HepG2 (cell line): ENCODE measurements around the gene ALG10B. TPM values are rescaled to one million over a fixed set of nuclear protein-coding genes. Genes with fewer than 3 reads are reported as not detected.

Experiments
- ATAC-seq: fragments of 200-7000 bp; cut with Tn5 transposase; 3 replicates; pipeline ENCODE4 v1.9.1; 2020; ENCODE audit warnings: mild to moderate bottlenecking, moderate library complexity
- BruUV-seq: library from RNA; stranded (reverse); fragments of 400-500 nt; replicated peaks from 2 replicates; lab custom pipeline; 2021; lab: Mats Ljungman, UMichigan
- CTCF ChIA-PET: fragments of 300-600 bp; formaldehyde crosslinking; extraction: SDS; loops from one replicate; lab custom pipeline; 2021; ENCODE audit warnings: low total read pairs, inconsistent platforms, low intra/inter-chr PET ratio; lab: Yijun Ruan, JAX
- POLR2A ChIA-PET: fragments of 350-600 bp; sonication (Branson Sonifier 250); formaldehyde crosslinking; loops from one replicate; lab custom pipeline; 2020; ENCODE audit warnings: antibody characterized with exemption, inconsistent platforms; lab: Yijun Ruan, JAX
- DNase-seq: peaks from one replicate; pipeline ENCODE4 v3.0.0-alpha.2; 2015; ENCODE audit warnings: low spot score
- FAIRE-seq: peaks from 3 replicates; lab custom pipeline; 2011; peaks lifted over from hg19 to GRCh38; lab: Jason Lieb, UNC
- H2AFZ ChIP-seq: one replicate; pipeline ENCODE4 v1.6.1; 2011; ENCODE audit warnings: low read length, inconsistent platforms
- H3K27ac ChIP-seq: fragments of 300-600 bp; 3 replicates; pipeline ENCODE4 v1.8.0; 2011; ENCODE audit warnings: mixed run types, mild to moderate bottlenecking, mixed read lengths, low read length, inconsistent platforms; ENCODE audit not compliant: insufficient read depth; ENCODE audit errors: extremely low read length
- H3K27me3 ChIP-seq, 2 experiments: fragments of 200-600 bp in 1 of 2; 2 replicates in 1 of 2; 3 replicates in 1 of 2; pipeline versions ENCODE4 v1.6.0 to v1.8.0; 2011; ENCODE audit warnings: low read length in 2 of 2, mild to moderate bottlenecking in 2 of 2, moderate library complexity in 2 of 2, inconsistent platforms in 1 of 2; ENCODE audit not compliant: insufficient read depth in 2 of 2, control insufficient read depth in 1 of 2
- H3K36me3 ChIP-seq, 2 experiments: fragments of 200-600 bp in 1 of 2; replicated peaks in 1 of 2; 2 replicates in 1 of 2; 3 replicates in 1 of 2; pipeline versions ENCODE4 v1.5.1 to v1.8.0; 2011; ENCODE audit warnings: low read length in 2 of 2, inconsistent platforms in 1 of 2; ENCODE audit not compliant: insufficient read depth in 2 of 2, control insufficient read depth in 1 of 2
- H3K4me1 ChIP-seq: 2 replicates; pipeline ENCODE4 v1.5.1; 2012; ENCODE audit warnings: low read length, inconsistent platforms; ENCODE audit not compliant: insufficient read depth
- H3K4me2 ChIP-seq: 2 replicates; pipeline ENCODE4 v1.6.0; 2011; ENCODE audit warnings: low read depth, low read length, inconsistent platforms
- H3K4me3 ChIP-seq, 3 experiments: fragments of 200-600 bp in 1 of 3; sonication (generic), shearing (Covaris generic) in 1 of 3; replicated peaks in 1 of 3; 2 replicates each; pipeline ENCODE4 v1.5.1; 2011 to 2016; ENCODE audit warnings: low read length in 3 of 3, inconsistent platforms in 2 of 3, low read depth in 2 of 3, mild to moderate bottlenecking in 2 of 3, control low read depth in 1 of 3, mixed read lengths in 1 of 3; ENCODE audit not compliant: insufficient read depth in 1 of 3
- H3K79me2 ChIP-seq: one replicate; pipeline ENCODE4 v1.6.1; 2011; ENCODE audit warnings: low read length, inconsistent platforms; ENCODE audit not compliant: insufficient read depth
- H3K9ac ChIP-seq: 2 replicates; pipeline ENCODE4 v1.6.0; 2011; ENCODE audit warnings: mild to moderate bottlenecking, low read depth, low read length, inconsistent platforms; ENCODE audit not compliant: insufficient read depth
- H3K9me3 ChIP-seq: 2 replicates; pipeline ENCODE4 v1.5.1; 2012; ENCODE audit warnings: mild to moderate bottlenecking, low read length
- H4K20me1 ChIP-seq: 2 replicates; pipeline ENCODE4 v1.6.0; 2011; ENCODE audit warnings: inconsistent platforms, mild to moderate bottlenecking, low read length, moderate library complexity; ENCODE audit not compliant: insufficient read depth
- EZH2 ChIP-seq: conservative IDR thresholded peaks from 2 replicates; pipeline ENCODE4 v1.6.1; 2012; ENCODE audit warnings: mild to moderate bottlenecking, low read depth, low read length, moderate library complexity
- NFYB ChIP-seq: sonication (generic); formaldehyde crosslinking; IDR thresholded peaks from 2 replicates; pipeline ENCODE4 v1.4.0; 2020; ENCODE audit warnings: missing genetic modification reagents
- NR2F6 ChIP-seq, 2 experiments: IDR thresholded peaks; 2 replicates each; pipeline ENCODE4 v1.6.1; 2016; ENCODE audit warnings: antibody characterized with exemption in 1 of 2, mild to moderate bottlenecking in 1 of 2
- SSRP1 ChIP-seq: IDR thresholded peaks from 2 replicates; pipeline ENCODE4 v1.6.1; 2016; ENCODE audit warnings: control low read depth
- ZFX ChIP-seq: sonication (generic); formaldehyde crosslinking; IDR thresholded peaks from 2 replicates; pipeline ENCODE4 v1.4.0; 2020; ENCODE audit warnings: mild to moderate bottlenecking, low read depth, missing genetic modification reagents, moderate library complexity
- ZNF263 ChIP-seq: sonication (generic); formaldehyde crosslinking; IDR thresholded peaks from 2 replicates; pipeline ENCODE4 v1.4.0; 2020; ENCODE audit warnings: missing genetic modification reagents
- ZSCAN31 ChIP-seq: sonication (generic); formaldehyde crosslinking; IDR thresholded peaks from 2 replicates; pipeline ENCODE4 v1.5.0; 2020; ENCODE audit warnings: low read depth, mild to moderate bottlenecking, missing genetic modification reagents
- ZSCAN9 ChIP-seq: IDR thresholded peaks from 2 replicates; pipeline ENCODE4 v1.6.1; 2016; ENCODE audit warnings: borderline replicate concordance
- WGBS: methylation state at CpG from one replicate; pipeline ENCODE4 v1.1.6; 2017; ENCODE audit warnings: low lambda C conversion rate; 5-methylcytosine and 5-hydroxymethylcytosine counted together
- in situ Hi-C: cut with HindIII; loops from 2 replicates; pipeline ENCODE4 v1.10.0; 2017; ENCODE audit warnings: low pct_unique_long_range_greater_than_20kb; ENCODE audit not compliant: extremely low pct_ligation_motif_present
- intact Hi-C: fragments of 100-400 bp; cut with micrococcal nuclease; formaldehyde crosslinking; loops from one replicate; pipeline ENCODE4 v1.10.0; 2022; ENCODE audit not compliant: unreplicated experiment
- polyA plus RNA-seq, 8 experiments: library from polyadenylated mRNA; depleted of rRNA in 3 of 8; stranded (reverse) in 7 of 8; unstranded in 1 of 8; fragments of >200 nt; fragmentation: Illumina TruSeq in 4 of 8; extraction: Trizol in 4 of 8; gene quantifications; 2 replicates each; pipeline versions ENCODE4 v1.2.1 to v1.2.3, GENCODE V29; 2011 to 2016; ENCODE audit warnings: low read depth in 4 of 8, missing spikeins in 1 of 8, mixed read lengths in 1 of 8; ENCODE audit not compliant: insufficient read depth in 1 of 8
- total RNA-seq, 5 experiments: library from RNA; depleted of rRNA; stranded (reverse); fragments of >200 nt; fragmentation: Illumina TruSeq; extraction: Trizol; gene quantifications; 2 replicates each; pipeline ENCODE4 v1.2.3, GENCODE V29; 2016; ENCODE audit warnings: low read depth in 1 of 5
- TF ChIP-seq, protein P1 (sequence below): sonication (generic); formaldehyde crosslinking; IDR thresholded peaks from 2 replicates; pipeline ENCODE4 v1.4.0; 2020; ENCODE audit warnings: low read depth, missing genetic modification reagents
- TF ChIP-seq, protein P2 (sequence below): sonication (generic); formaldehyde crosslinking; IDR thresholded peaks from 2 replicates; pipeline ENCODE4 v1.5.0; 2020; ENCODE audit warnings: missing genetic modification reagents, mild to moderate bottlenecking, borderline replicate concordance

Gene ALG10B
- total and polyA plus RNA-seq, 2 of the 13 experiments (the other 11 are each of a cell fraction or from before 2014, with no cell fraction given) = 3.3 to 9.3 TPM

DNA sequence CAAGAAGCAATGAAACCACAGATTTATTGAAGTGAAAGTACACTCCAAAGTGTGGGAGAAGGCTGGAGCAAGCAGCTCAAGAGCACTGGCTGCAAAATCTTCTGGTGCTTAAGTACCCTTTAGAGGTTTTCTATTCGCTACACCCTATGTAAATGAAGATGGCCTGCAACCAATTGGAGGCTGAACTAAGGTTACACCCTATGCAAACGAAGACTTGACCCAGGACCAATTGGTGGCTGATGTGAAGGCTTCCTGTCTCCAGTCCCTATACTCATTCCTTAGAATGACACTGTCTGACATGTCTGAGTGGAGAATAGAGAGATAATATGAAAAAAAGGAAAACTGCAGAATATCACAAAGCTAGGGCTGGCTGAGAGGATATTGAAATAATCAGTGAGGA lies 57.2 kb downstream of the ALG10B start:
- FAIRE-seq (no peak), ATAC-seq (no peak), DNase-seq (no peak)
- H3K9ac ChIP-seq = no peak overlapping the region
- intact Hi-C loops (no loop called here), in situ Hi-C loops (no loop called here)
- no TSS peak for BruUV-seq
- no peaks in the 10 kb centered on the region for H3K79me2 ChIP-seq
- H3K27me3 ChIP-seq = no peaks in the 10 kb centered on the region
- no peak overlapping the region for H2AFZ ChIP-seq
- 0% methylated on average over 2 of the region's 2 CpGs for WGBS
- no peaks in the 10 kb centered on the region; the same call in 1 of the 2 replicates for H3K9me3 ChIP-seq
- no peaks in the 10 kb centered on the region for H3K4me1 ChIP-seq
- H3K36me3 ChIP-seq = no peaks in the 10 kb centered on the region
- H3K4me2 ChIP-seq = no peak overlapping the region
- no peak for TF ChIP-seq ZFX (CRISPR knock-in tag)
- TF ChIP-seq ZNF263 = no peak
- no peak for TF ChIP-seq ZSCAN31 (CRISPR knock-in tag)
- TF ChIP-seq NFYB (CRISPR knock-in tag) = no peak
- no peak for TF ChIP-seq ZSCAN9 (CRISPR knock-in tag)
- TF ChIP-seq, protein P1, sequence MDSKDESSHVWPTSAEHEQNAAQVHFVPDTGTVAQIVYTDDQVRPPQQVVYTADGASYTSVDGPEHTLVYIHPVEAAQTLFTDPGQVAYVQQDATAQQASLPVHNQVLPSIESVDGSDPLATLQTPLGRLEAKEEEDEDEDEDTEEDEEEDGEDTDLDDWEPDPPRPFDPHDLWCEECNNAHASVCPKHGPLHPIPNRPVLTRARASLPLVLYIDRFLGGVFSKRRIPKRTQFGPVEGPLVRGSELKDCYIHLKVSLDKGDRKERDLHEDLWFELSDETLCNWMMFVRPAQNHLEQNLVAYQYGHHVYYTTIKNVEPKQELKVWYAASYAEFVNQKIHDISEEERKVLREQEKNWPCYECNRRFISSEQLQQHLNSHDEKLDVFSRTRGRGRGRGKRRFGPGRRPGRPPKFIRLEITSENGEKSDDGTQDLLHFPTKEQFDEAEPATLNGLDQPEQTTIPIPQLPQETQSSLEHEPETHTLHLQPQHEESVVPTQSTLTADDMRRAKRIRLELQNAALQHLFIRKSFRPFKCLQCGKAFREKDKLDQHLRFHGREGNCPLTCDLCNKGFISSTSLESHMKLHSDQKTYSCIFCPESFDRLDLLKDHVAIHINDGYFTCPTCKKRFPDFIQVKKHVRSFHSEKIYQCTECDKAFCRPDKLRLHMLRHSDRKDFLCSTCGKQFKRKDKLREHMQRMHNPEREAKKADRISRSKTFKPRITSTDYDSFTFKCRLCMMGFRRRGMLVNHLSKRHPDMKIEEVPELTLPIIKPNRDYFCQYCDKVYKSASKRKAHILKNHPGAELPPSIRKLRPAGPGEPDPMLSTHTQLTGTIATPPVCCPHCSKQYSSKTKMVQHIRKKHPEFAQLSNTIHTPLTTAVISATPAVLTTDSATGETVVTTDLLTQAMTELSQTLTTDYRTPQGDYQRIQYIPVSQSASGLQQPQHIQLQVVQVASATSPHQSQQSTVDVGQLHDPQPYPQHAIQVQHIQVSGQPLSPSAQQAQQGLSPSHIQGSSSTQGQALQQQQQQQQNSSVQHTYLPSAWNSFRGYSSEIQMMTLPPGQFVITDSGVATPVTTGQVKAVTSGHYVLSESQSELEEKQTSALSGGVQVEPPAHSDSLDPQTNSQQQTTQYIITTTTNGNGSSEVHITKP (CRISPR knock-in tag) = no peak
- TF ChIP-seq NR2F6 (IDR thresholded peaks at IDR 0.05) = no peak
- TF ChIP-seq NR2F6 (CRISPR knock-in tag; IDR thresholded peaks at IDR 0.05) = no peak
- TF ChIP-seq, protein P2, sequence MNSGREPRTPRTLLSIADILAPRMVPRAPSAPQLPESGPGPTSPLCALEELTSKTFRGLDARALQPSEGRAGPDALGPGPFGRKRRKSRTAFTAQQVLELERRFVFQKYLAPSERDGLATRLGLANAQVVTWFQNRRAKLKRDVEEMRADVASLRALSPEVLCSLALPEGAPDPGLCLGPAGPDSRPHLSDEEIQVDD (CRISPR knock-in tag) = no peak
- TF ChIP-seq SSRP1 = no peak
- TF ChIP-seq EZH2 = no peak
- H4K20me1 ChIP-seq = no peaks in the 10 kb centered on the region
- CTCF ChIA-PET = no interaction called here
- no peak overlapping the region for H3K4me3 ChIP-seq
- POLR2A ChIA-PET = no interaction called here
- no peak overlapping the region for H3K27ac ChIP-seq
